Colonic mucosa (tissue), 4 donors: ENCODE data around the gene OSBP2. TPM values are rescaled to one million over a fixed set of nuclear protein-coding genes. Genes with fewer than 3 reads are reported as not detected.

ENCODE experiments used
- DNase-seq: peaks from one replicate; pipeline ENCODE4 v3.0.0-alpha.2; 2020
- H3K27ac ChIP-seq: fragments of 200-600 bp; one replicate; pipeline ENCODE4 v1.8.0; 2021
- H3K27me3 ChIP-seq: fragments of 200-600 bp; one replicate; pipeline ENCODE4 v1.8.0; 2021
- H3K36me3 ChIP-seq: fragments of 200-600 bp; one replicate; pipeline ENCODE4 v1.8.0; 2021
- H3K4me1 ChIP-seq: fragments of 200-600 bp; one replicate; pipeline ENCODE4 v1.8.0; 2021; ENCODE audit warnings: mild to moderate bottlenecking
- H3K4me3 ChIP-seq: fragments of 200-600 bp; one replicate; pipeline ENCODE4 v1.8.0; 2021
- H3K9ac ChIP-seq, 2 donors: one replicate each; pipeline ENCODE4 v1.7.0; 2013; ENCODE audit warnings: control low read depth in 2 of 2, low read depth in 2 of 2, low read length in 2 of 2
- H3K9me3 ChIP-seq: fragments of 200-600 bp; one replicate; pipeline ENCODE4 v1.8.0; 2021
- intact Hi-C: fragments of 100-400 bp; cut with DNase I; formaldehyde crosslinking; loops from one replicate; pipeline ENCODE4 v1.14.1; 2022
- total RNA-seq, 2 donors: library from RNA; stranded (reverse); fragmentation: NEBNext Ultra II Directional in 1 of 2; extraction: Animal tissue kit (Norgen Biotek cat#: 25700) in 1 of 2; gene quantifications; one replicate each; pipeline ENCODE4 v1.2.1, GENCODE V29; 2021
- TF ChIP-seq, protein P1 (sequence below): fragments of 200-600 bp; IDR thresholded peaks from one replicate; pipeline ENCODE4 v1.8.0; 2022; ENCODE audit warnings: antibody characterized with exemption, mild to moderate bottlenecking
- donor health status: healthy.
- donor health status: DM: no; HTN: no; CAD: no.
- donor health status: DM: no; HTN: no; CAD: no.

The OSBP2 gene
- total RNA-seq, 2 donors from 2014 or later: 3.2 to 4.3 TPM

DNA sequence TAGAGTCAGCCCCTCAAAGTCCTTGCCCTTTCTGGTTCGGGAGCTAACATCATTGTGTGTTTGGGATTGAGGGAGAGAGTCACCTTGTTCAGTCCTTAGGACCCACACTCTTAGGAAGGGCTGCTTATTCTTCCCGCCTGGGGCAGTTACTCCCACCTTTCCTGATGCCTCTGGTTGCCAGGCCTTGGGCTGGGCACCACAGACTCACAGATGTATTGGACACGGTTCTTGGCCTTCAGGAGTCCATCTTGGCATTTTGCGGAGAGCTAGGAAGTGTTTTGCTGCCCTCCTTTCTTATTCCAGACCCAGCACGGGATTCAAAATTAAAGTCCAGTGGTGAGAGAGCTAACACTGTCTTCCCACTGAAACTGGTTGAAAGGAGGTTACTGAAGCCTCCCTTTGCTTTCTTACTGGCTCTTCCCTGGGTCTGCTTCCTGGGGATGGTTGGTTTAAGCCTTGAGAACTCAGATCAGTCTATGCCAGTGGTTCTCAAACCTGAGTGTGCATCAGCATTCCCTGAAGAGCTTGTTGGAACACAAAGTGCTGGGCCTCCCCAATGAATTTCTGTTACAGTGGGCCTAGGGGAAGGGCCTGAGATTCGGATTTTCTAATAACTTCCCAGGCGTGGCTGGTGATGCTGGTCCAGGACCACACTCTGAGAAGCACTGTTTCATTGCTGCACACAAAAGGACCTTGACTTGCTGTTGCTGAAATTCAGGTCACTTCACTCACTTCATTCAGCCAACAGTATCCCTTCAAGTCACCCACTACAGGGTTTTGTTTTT lies 1.4 kb downstream of the OSBP2 start:
- no peaks in the 10 kb centered on the region for H3K27me3 ChIP-seq
- H3K4me3 ChIP-seq: no peak overlapping the region
- DNase-seq: no peak
- intact Hi-C loops: no loop called here
- TF ChIP-seq, protein P1, sequence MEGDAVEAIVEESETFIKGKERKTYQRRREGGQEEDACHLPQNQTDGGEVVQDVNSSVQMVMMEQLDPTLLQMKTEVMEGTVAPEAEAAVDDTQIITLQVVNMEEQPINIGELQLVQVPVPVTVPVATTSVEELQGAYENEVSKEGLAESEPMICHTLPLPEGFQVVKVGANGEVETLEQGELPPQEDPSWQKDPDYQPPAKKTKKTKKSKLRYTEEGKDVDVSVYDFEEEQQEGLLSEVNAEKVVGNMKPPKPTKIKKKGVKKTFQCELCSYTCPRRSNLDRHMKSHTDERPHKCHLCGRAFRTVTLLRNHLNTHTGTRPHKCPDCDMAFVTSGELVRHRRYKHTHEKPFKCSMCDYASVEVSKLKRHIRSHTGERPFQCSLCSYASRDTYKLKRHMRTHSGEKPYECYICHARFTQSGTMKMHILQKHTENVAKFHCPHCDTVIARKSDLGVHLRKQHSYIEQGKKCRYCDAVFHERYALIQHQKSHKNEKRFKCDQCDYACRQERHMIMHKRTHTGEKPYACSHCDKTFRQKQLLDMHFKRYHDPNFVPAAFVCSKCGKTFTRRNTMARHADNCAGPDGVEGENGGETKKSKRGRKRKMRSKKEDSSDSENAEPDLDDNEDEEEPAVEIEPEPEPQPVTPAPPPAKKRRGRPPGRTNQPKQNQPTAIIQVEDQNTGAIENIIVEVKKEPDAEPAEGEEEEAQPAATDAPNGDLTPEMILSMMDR: no peak
- H3K9me3 ChIP-seq: no peaks in the 10 kb centered on the region
- H3K27ac ChIP-seq: no peak overlapping the region
- no peak overlapping the region for H3K9ac ChIP-seq
- H3K36me3 ChIP-seq: no peaks in the 10 kb centered on the region
- H3K4me1 ChIP-seq: no peaks in the 10 kb centered on the region

DNA sequence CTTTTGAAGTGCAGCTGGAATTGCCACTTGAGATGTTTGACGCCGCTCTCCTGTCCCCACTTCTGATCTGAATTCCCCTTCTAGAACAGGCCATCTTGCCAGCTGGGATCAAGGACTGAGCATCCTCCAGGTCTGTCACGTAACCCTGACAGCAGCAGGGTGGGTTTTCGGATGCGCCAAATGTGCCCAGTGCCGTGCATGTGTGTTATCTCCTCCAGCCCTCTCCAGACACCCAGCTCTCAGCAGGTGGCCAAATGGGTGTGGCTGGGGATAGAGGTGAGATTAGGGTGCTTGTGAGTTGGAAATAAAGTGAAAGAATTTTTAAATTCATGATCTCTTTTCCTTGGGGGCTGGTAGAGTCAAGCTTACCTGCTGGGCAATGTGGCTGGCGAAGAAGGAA lies 3.3 kb downstream of the OSBP2 start:
- no peaks in the 10 kb centered on the region for H3K27me3 ChIP-seq
- DNase-seq: no peak
- intact Hi-C loops: no loop called here
- TF ChIP-seq, protein P1: no peak
- H3K9ac ChIP-seq: no peak overlapping the region
- no peaks in the 10 kb centered on the region for H3K4me1 ChIP-seq
- no peak overlapping the region for H3K27ac ChIP-seq
- no peak overlapping the region for H3K4me3 ChIP-seq
- H3K9me3 ChIP-seq: no peaks in the 10 kb centered on the region
- no peaks in the 10 kb centered on the region for H3K36me3 ChIP-seq

DNA sequence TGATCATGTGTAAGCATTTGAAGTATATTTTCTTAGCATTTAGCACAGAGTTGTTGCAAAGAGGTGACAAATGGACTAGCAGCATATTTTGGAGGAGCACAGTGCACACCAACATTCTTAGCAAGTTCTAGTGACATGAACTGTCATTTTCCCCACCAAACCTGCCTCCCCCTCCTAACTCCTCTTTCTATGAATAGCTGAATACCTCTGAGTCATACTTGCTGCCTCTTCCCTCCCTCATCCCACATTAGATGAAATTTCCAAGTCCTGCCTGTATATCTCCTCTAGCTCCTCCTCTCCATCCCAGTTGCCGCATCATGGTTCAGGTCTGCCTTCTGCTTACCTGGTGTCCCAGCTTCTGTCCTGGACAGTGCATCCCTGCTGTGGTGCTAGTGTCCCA lies 7.2 kb downstream of the OSBP2 start:
- TF ChIP-seq, protein P1: no peak
- H3K27ac ChIP-seq: no peak overlapping the region

DNA sequence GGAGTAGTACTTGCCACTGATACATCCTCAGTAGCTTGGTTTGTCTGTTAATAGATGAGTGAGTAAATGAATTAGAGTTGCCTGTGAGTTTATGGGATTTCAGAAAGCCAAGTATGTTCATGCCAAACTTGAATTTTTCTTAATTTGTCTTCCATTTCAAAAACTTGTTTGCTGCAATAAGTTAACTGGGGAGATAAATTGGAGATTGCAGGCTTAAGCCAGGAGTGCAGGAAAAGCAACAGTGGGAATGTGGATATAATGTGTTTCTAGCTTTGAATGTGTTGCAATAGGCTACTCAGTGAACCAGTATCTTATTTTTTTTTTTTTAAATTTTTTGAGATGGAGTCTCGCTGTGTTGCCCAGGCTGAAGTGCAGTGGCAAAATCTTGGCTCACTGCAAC lies 8.2 kb downstream of the OSBP2 start:
- Histone ChIP-seq H3K27ac (no peak overlapping the region), H3K9ac (no peak overlapping the region), H3K36me3 (no peaks in the 10 kb centered on the region), H3K27me3 (no peaks in the 10 kb centered on the region), H3K4me1 (no peaks in the 10 kb centered on the region), H3K9me3 (no peaks in the 10 kb centered on the region), H3K4me3 (no peak overlapping the region)
- no peak for DNase-seq
- intact Hi-C loops: no loop called here
- TF ChIP-seq, protein P1: no peak

More for the DNA sequence above, 7.2 kb downstream of the OSBP2 start:
- intact Hi-C loops: no loop called here
- no peaks in the 10 kb centered on the region for H3K36me3 ChIP-seq
- no peaks in the 10 kb centered on the region for H3K4me1 ChIP-seq
- no peak overlapping the region for H3K4me3 ChIP-seq
- DNase-seq: no peak
- no peaks in the 10 kb centered on the region for H3K9me3 ChIP-seq
- H3K27me3 ChIP-seq: no peaks in the 10 kb centered on the region
- no peak overlapping the region for H3K9ac ChIP-seq

DNA sequence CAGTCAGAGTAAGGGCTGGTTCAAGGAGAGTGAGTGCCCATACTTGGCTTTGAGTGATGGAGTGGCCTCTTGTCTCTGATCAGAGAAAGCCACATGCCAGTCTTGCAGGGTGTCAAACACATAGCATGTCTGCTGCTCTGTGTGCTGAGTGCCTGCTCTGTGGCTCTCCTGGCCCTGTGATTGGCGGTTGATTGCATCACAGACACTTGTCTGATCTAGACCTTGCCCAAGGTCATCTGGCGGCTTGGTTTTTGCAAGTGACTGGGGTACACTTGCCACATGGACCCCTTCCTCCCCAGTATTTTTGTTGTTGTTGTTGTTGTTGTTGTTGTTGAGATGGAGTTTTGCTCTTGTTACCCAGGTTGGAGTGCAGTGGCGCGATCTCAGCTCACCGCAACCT lies 10.3 kb downstream of the OSBP2 start:
- TF ChIP-seq, protein P1: no peak
- Histone ChIP-seq H3K36me3 (no peaks in the 10 kb centered on the region), H3K27me3 (no peaks in the 10 kb centered on the region), H3K4me3 (no peak overlapping the region), H3K27ac (no peak overlapping the region), H3K4me1 (no peaks in the 10 kb centered on the region), H3K9ac (no peak overlapping the region), H3K9me3 (no peaks in the 10 kb centered on the region)
- DNase-seq: no peak
- intact Hi-C loops: no loop called here
